NCI-H187 treated with DMSO at 0.1 percent for 48 hours (cell line): ENCODE data around the gene NFIB.

Experiments used
- DNase-seq: peaks from one replicate; lab custom pipeline; 2025; lab: John Stamatoyannopoulos, UW

Gene NFIB

DNA sequence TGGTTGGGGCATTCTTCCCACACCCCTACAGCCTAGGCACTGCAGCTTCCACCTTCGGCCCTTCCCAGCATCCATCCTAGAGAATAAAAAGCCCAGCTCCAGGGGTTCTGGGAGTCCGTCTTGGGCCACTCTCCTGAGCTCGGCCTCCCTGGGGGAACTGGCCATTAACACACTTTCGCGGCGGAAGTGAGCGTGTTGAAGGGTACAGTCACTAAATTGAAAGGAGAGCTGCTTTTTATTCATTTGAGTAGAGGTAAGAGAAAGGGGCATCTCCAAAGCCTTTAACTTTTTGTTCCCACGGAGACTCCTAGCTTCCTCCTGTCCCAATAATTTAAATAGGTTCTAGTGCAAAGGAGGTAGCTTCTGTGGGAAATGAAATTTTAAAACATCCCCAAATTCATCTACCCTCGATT lies 31.0 kb upstream of the NFIB start:
- DNase-seq: no peak

DNA sequence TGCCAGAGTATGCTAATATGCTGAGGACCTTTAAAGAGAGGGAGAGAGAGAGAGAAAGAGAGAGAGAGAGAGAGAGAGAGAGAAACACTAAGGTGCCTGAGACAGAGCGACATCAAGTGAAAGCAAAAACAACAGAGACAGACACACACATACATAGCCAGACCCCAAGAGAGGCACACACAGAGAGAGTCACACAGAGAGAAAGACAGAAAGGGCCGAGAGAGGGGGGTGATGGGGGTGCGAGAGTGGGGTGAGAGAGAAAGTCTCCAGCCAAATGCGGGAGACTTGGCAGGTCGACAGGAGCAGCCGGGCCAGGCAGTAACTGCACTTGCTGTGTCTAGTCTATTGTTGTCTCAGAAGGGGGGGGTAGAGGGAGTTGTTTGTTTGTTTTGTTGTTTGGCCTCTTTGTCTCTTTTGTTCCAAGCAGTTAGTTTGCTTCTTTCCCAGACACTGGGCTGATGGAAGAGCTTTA lies 30.1 kb upstream of the NFIB start:
- no peak for DNase-seq

DNA sequence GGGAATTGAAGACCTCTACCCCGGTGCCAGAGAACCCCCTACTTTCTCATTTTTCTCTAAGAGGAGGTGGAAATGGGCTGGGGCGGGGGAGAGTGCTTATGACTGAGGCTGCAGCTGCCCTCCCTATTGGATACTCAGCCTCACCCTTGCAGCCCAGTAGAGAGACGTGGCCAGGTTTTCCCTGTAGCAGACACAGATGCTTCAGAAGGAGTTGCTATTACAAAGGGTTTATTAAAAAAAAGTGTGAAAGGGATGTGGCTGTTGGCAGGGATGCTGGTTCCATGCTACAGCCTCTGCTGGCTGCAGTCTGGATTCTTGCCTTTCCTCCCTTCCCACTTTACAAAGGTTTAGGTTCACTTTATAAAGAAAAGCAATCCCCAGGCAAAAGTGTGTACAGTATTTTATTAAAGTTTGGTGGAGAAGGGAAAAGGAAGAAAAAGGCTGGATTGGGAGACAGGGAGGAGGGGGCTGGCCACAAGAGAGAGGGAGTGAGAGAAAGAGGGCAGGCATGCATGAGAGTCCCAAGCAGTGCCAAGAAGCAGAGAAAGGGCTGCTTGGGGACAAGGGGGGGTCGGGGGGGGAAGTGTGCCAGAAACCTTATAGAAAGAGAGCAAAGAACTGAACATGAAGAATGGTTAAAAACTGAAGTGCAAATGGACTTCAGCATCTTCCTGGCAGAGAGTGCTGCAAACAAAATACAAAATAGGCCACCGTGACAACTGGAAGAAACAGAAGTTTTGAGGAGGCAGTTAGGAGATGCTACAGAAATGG lies 29.5 kb upstream of the NFIB start:
- no peak for DNase-seq

DNA sequence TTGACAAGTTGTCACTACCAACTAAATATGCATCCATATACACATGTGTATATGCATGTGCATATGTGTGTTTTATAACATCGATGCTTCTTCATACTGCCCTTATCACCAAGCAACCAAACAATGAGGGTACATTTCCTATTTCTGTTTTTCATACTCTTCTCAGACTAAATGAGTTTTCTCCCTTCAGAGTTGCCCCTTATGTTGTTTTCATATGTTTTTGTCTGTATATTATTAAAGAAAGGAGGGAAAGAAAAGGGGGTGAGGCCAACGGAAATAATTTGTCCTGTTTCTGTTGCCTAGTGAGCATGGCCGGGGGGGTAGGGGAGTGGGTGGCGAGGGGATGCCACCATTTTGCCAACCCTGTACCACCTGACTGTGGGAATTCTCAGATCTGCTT lies 28.8 kb upstream of the NFIB start:
- no peak for DNase-seq

DNA sequence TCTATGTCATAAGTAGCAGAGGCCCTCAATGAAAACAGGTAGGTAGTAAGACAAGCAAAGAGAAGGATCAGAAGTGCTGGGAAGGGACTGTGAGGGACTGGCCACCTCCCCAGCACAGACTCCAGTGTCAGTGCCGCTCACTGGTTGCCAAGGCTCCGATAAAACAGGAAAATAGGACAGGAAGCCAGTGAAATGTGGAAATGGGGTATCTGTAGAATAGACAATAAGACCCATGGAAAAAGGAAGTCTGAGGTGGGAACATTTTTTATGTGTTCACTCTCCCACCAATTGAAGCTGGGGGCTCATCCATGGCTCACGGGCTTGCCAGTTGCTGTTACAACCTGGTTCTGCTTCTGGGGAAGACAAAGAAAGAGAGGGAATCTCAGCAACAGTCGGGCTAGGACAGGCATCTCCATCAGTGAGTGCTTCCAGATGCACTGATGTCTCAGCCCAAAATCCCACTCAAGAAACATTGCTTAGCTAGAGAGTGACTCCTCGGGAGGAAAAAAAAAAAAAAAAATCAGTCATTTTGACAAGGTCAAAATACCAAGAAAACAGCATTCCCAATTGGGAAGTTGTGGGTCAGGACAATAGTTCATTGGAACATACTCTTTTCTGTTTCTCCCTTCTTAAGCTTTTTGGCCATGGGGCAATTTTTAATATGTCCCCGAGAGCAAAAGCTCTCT lies 27.6 kb upstream of the NFIB start:
- DNase-seq: no peak

DNA sequence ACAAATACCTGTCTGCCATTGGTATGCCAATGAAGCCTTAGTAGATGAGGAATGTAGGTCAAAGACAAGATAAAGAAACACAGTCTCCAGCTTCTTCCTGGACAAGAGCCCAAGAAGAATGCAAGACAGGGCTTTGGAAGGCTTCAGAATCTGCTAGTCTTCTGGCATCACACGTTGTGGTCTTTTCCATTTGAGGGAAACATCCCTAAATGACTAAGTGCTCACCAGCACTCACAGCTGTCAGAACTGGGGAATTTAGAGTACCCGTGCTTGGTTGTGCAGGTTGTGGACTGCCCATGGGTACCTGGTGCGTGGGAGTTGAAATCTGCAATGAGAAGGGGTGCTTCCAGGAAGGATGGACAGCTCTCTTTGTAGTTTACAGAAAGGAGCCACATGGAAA lies 27.1 kb upstream of the NFIB start:
- no peak for DNase-seq

DNA sequence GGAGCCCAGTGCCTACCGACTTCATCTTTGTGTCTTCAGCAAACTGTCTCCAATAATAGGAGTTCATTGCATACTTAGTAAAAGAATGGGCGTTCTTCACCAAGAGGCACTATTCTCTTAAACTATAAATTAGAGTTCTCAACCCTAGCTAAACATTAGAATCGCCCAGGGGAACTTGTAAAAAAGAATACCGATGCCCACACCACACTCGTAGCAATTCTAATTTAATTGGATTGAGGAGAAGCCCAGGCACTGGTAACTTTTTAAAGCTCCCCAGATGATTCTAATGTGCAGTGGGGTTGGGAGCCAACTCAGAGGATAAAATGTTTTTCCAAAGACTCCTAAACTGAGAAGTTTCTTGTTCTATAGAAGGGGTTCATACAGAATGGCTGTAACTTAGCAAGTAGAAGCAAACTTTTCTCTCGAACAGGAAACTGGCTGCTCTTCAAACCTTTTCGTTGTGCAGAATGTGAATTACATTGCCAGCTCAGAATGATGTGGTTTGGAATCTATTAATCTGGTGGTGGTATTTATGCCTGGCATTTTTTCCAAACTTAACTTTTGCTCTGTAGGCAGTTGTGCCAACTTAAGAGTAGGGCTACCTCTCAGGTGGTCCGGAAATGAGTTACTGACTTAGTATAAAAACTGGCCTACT lies 26.4 kb upstream of the NFIB start:
- DNase-seq: no peak

DNA sequence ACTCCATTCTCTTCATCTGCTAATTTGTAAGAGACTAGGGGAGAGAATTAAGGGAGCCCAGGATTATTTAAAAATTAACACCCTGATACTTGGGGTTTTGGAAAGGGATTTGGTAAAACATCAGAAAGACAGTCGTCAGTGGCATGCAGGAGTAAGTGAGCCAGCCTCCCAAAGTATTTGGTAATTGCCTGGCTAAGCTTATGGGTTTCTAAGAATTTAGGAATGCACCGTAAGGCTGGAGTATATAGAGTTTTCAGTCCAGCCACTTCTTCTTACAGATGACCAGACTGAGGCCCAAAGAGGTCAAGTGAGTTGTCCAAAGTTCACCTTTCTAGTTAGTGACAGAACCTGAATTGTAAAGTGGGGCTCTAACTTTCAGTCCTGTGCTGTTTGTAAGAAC lies 25.8 kb upstream of the NFIB start:
- DNase-seq: no peak

DNA sequence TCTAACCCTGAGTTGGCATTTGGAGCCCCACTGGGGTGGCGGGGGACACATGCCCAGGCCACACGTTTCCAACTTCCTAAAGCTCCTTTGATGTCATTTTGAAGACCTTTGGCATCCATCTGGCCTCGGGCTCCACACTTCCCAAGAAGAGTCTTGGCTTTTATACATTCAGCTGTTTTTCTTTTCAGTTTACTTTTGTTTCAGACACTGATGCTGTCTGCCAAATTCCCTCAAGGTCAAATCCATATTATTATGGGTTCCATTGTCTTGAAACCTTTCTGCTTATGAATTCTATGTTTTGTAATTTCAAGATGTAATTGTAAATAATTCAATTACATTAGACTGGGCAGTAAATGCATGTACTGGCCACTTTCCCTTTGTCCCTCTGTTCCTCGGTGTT lies 23.7 kb upstream of the NFIB start:
- DNase-seq: no peak

DNA sequence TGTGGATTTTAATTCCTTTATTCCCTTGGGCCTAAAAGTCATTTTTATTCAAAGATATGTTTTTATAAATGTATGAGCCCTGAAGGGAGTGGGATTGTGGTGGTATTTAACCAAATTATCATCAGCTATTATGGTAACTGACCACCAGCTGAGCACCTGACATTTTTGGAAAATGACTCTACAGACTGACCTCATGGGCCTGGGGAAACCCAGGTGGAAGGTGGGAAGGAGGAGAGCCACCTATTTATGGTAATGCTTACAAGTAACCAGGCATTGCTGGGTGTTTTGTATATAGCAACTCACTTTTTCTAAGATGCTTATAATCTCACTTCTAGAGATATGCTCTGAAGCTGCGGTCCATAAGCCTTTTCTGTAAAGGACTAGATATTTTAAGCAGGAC lies 22.3 kb upstream of the NFIB start:
- no peak for DNase-seq

DNA sequence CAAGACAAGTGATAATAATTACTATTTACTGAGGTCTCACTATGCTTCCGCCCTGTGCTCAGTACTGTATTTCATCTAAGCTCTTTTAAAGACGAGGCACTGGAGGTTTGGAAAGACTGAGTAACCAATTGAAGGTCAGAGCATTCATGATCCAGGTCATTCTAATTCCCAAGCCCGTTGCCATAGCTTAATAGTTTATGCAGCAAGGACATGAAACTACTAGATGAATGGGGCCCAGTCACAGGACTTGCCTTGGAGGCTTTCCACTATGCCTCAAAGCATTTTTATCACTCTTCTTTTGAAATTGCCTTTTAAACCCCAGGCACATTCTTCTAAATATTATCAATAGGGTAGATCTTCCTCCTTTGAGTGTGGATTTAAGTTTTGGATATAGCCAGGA lies 17.2 kb upstream of the NFIB start:
- no peak for DNase-seq

DNA sequence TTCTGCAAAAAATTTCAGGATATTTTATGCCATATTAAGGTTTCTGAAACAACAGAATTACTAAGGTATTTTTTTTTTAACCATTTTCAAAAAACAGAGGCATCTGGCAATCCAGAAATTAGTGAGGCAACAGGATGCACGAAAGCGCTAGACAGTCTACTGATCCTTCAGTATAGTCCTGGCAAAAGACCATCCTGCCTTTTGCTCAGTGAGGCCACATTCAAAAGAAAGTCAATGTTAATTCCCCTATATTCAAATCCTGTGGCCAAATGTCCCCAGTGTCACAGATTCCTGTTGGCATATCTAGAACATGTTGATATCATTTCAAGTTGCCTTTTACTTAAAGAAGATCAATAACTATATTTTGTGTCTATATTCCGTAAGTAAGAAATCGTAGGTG lies 13.1 kb upstream of the NFIB start:
- DNase-seq: no peak

DNA sequence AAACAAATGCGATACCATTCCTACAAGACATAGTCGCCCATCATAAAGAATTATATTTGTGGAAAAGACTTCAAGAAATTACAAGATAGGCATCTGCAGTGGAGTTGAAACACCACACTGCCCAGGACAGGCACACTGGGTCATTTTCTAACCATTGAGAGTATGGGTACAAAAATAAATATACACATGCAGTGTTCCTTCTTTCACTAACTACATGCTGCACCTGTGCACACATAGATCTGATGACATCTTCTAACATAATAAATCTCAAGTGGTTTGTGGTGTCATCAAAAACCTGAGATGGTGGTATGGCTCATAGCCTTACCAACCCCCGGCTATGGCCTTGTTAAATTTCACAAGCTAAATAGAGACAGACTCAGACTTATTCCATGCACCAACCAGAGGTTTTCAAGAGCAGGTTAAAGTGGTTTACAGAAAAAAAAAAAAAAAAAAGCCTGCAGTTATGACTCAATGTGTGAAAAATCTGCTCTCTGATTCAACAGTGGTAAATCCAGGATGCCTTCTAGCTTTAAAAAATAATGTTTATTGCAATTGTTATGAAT lies 12.4 kb upstream of the NFIB start:
- DNase-seq: peak; percentile 89

DNA sequence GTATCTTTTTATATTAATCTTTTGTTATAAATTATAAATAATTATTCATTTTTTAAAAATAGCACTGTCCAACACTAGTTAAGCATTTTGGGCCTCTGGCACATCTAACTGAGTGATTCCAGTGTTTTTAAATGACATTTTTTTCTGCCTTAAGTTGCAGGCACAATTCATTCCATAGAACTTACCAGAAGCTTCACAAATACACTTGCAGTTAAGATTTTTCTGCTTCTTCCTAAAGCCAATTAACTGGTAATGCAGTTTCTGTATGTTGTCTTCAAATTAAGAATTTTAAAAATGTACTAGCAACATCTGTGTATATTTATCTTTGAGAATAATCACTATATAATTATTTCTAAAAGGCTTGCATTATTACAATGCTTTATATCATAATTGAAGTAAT lies 11.2 kb upstream of the NFIB start:
- DNase-seq: no peak

DNA sequence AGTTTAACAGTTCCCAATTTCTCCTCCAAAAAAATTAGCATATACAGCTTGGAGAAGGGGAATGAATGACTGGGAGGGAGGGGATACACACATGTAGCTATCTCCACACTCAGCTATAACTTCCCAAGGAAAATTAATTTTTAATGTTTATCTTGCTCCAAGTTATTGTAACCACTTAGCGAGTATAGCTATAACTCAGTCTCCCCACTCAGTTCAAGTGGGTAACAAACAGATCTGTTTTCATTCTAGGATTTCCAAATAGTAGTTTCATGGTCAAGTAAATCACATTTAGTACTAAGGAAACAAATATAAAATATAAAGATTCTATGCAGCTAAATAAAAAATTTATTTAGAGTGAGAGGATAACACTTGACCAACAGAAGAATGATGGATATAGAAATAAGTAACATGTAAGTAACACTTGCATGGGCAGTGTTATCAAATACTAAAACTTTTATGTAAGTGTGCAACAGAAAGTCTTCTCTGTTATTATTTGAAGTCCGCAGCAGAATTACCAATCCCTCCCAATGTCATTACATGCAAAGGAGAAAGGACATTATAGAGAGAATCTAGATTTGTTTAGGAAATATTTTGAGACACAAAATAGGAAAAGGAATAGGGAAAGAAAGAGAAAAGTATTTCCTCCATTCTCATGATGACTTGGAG lies 10.2 kb upstream of the NFIB start:
- no peak for DNase-seq

DNA sequence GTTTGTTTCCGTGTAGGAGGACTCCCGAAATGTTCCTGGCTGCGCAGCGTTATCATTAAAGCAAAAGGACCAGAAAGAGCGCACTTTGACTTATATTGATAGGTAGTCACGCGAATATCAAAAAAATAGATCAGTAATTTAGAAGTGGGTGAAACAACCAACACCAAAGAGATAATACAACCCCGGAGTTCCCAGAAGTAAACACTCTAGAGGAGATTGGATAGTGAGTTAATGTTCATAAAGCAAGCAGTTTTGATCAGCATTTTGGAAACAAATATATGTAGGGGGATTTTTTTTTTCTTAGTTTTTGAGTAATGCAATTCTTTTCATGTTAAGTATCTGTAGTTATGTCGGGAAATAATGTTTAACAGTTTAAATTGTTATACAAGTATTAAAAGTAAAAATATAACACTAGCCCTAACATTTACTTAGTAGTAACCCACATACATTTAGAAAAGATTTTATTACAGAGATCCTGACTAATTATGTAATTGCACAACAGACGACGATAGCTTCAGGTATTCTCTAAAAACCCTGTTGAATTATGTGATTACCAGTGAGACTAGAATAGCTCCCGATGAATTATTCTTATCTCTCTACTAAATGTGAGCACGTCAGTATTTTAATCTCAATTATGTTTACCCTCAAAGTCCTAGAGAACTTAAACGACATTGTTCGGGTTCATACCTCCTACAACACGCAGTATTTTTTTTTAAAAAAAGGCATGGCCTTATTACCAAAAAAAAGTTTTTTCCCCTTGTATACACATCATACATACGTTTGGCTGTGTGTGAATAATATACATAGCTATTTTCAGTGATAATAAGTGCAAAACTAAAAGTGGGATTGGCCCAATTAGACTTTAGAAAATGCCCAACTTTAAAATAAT lies 9.4 kb upstream of the NFIB start:
- peak; percentile 13 for DNase-seq

DNA sequence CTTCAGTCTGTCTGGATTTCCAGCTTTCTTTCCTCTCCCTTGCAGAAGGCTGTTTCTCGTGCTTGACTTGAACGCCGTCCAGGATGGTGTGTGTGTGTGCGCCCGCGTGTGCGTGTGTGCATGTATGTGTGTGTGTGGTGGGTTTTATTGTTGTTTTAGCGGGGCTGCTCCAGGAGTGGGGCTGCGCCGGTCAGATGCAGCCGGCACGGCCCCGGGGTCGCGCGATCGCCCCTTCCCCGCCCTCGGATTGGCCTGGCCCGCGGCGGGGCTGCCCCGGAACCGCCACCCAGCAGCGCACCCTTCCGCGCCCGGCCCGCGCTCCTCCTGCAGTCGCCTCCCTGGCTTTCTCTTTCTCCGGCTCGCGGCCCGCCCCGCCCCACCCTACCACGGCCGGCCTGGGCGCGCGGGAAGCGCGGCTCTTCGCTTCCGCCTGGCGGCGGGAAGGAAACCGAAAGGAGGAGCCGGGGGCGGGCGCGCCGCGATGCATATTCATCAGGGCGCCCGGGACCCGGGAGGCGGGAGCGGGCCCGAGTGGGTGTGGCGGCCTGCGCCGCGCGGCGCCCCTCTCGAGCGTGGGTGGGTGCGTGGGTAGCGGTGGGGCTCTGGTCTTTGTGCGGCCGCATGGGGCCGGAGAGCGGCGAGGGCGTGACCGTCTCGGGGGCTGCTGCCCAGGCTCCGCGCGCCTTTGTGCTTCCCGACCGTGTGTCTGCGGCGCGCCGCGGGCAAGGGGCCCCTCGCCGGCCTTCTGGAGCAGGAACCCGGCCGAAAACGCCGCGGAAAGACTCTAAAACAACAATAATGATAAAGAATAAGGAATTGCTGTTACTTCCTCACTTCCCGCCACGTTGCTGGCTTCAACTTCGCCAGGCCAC lies 8.5 kb upstream of the NFIB start:
- DNase-seq: peak; percentile 60

DNA sequence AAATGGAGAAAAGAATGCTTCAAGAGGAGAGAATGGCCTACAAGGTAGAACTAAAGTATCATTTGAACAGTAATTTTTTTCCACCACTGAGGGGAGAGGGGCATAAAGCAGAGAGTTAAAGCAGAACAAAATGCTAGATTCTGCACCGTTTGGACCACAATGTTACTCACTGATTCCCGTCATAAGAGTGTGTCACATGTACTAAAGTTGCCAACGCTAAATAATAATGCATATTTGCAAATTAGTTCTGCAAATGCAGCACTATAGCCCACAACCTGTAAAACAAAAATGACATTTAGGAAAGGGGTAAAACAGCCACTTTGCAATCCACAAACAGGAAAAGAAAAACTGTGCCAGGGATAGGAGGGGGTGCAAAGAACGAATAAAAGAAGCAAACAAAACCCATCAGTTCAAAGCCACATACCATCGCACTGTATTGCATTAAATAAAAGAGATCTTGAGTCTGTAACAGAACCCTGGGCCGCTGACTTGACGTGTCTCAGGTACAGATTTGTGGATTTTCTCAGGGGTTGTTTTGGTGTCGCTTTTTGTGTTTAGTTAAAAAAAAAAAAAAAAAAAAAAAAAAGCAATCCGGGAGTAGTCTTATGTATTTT lies 7.7 kb upstream of the NFIB start:
- no peak for DNase-seq

DNA sequence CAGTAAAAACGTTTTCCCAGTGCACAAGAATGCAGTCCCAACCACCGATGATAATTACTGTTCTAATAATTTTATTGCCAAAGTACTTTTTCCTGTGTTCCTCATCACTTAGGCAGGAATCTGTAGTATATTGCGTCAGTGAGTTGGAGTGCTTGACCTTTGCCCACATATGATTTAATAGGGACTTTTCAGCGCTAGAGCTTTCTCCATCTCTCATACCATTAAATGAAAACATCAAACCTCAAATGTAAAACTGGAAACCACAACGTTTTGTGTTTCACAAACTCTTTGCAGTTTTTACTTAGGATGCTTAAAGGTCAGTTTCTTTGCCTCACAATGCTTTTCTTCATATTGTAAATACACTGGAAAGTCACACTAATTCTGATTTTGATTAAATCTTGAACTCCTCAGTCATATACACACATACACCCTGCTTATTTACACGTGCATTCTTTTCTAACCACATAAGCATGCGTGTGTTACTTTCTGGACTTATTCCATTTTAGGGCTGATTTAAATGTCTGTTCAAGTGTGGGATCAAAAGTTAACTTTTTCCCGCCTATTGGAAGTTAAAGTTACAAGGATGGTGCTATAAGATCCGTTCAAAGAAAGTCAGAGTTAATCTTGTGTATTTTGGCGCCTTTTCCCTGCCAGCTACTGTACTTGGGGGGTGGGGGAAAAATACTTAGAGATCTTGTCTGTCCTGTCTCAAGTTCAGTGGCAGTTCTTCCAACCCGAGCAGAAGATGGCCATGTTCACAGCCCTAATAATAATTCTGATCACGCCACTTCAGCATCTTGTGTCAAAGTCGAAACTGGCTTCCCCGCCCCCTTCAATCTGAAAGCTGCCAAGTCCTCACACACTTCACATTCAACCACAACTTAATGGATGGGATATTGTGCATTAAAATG lies 6.6 kb upstream of the NFIB start:
- DNase-seq: no peak
